NCI-H748 treated with DMSO at 0.1 percent for 48 hours (cell line): ENCODE data around the gene ADAMTS6.

Source experiments
- DNase-seq: peaks from one replicate; lab custom pipeline; 2025; lab: John Stamatoyannopoulos, UW

The ADAMTS6 gene

GRCh38 chr5:65279603-65280002, 202.1 kb downstream of the ADAMTS6 start:
- no peak for DNase-seq

GRCh38 chr5:65276178-65276890, 205.4 kb downstream of the ADAMTS6 start:
- DNase-seq = no peak

GRCh38 chr5:65271906-65272305, 209.8 kb downstream of the ADAMTS6 start:
- no peak for DNase-seq

- DNase-seq = no peak
Measured at GRCh38 chr5:65268525-65268924, 213.2 kb downstream of the ADAMTS6 start.

- no peak for DNase-seq
Measured at GRCh38 chr5:65264420-65264819, 217.3 kb downstream of the ADAMTS6 start.

- no peak for DNase-seq
Measured at GRCh38 chr5:65263321-65263720, 218.4 kb downstream of the ADAMTS6 start.

- no peak for DNase-seq
Measured at GRCh38 chr5:65262649-65263059, 219.1 kb downstream of the ADAMTS6 start.

- DNase-seq = peak; percentile 59
Measured at GRCh38 chr5:65262096-65262495, 219.6 kb downstream of the ADAMTS6 start.

GRCh38 chr5:65261499-65261898, 220.2 kb downstream of the ADAMTS6 start:
- DNase-seq = no peak

- no peak for DNase-seq
Measured at GRCh38 chr5:65255294-65255693, 226.4 kb downstream of the ADAMTS6 start.

GRCh38 chr5:65252977-65253376, 228.7 kb downstream of the ADAMTS6 start:
- DNase-seq = no peak

- no peak for DNase-seq
Measured at GRCh38 chr5:65248896-65249295, 232.8 kb downstream of the ADAMTS6 start.

- no peak for DNase-seq
Measured at GRCh38 chr5:65247594-65247993, 234.1 kb downstream of the ADAMTS6 start.

- no peak for DNase-seq
Measured at GRCh38 chr5:65246741-65247140, 235.0 kb downstream of the ADAMTS6 start.

GRCh38 chr5:65244031-65244430, 237.7 kb downstream of the ADAMTS6 start:
- DNase-seq = no peak

GRCh38 chr5:65243161-65243560, 238.6 kb downstream of the ADAMTS6 start:
- DNase-seq = peak; percentile 80

- no peak for DNase-seq
Measured at GRCh38 chr5:65229841-65230240, 251.9 kb downstream of the ADAMTS6 start.

- peak; percentile 20 for DNase-seq
Measured at GRCh38 chr5:65213921-65214525, 267.7 kb downstream of the ADAMTS6 start.

- no peak for DNase-seq
Measured at GRCh38 chr5:65209341-65209740, 272.4 kb downstream of the ADAMTS6 start.

GRCh38 chr5:65204966-65205365, 276.8 kb downstream of the ADAMTS6 start:
- no peak for DNase-seq

- DNase-seq = no peak
Measured at GRCh38 chr5:65203746-65204145, 278.0 kb downstream of the ADAMTS6 start.

- DNase-seq = no peak
Measured at GRCh38 chr5:65199993-65200675, 281.6 kb downstream of the ADAMTS6 start.

GRCh38 chr5:65198456-65199120, 283.1 kb downstream of the ADAMTS6 start:
- DNase-seq = no peak
